Measurements from ENCODE around the gene MGAT5B.

The MGAT5B gene

GRCh38 chr17:76946772-76947135 lies 78.5 kb downstream of the MGAT5B start:
- no peak for TF ChIP-seq CTCF (IDR thresholded peaks at IDR 0.05; ENCODE audit: low read length, missing control alignments)
- no peak overlapping the region for H3K4me3 ChIP-seq (replicated peaks; ENCODE audit: low read depth, low read length)

GRCh38 chr17:76947309-76947708 lies 79.1 kb downstream of the MGAT5B start:
- DNase-seq (ENCODE audit: low read depth), result no peak
- no peak overlapping the region for H3K4me3 ChIP-seq (replicated peaks; ENCODE audit: low read depth, low read length)
- no peak for TF ChIP-seq CTCF (IDR thresholded peaks at IDR 0.05; ENCODE audit: low read length, missing control alignments)

More at GRCh38 chr17:76946772-76947135, 78.5 kb downstream of the MGAT5B start:
- DNase-seq (ENCODE audit: low read depth), result no peak

- no peak for TF ChIP-seq CTCF (IDR thresholded peaks at IDR 0.05; ENCODE audit: low read length, missing control alignments)
- DNase-seq (ENCODE audit: low read depth), result no peak
- H3K4me3 ChIP-seq (replicated peaks; ENCODE audit: low read depth, low read length), result no peak overlapping the region
These were observed 79.6 kb downstream of the MGAT5B start for GRCh38 chr17:76947771-76948170.

- DNase-seq (ENCODE audit: low read depth), result no peak
- no peak overlapping the region for H3K4me3 ChIP-seq (replicated peaks; ENCODE audit: low read depth, low read length)
- no peak for TF ChIP-seq CTCF (IDR thresholded peaks at IDR 0.05; ENCODE audit: low read length, missing control alignments)
These were observed 80.1 kb downstream of the MGAT5B start for GRCh38 chr17:76948301-76948700.

- DNase-seq (ENCODE audit: low read depth), result no peak
- TF ChIP-seq CTCF (IDR thresholded peaks at IDR 0.05; ENCODE audit: low read length, missing control alignments), result no peak
- H3K4me3 ChIP-seq (replicated peaks; ENCODE audit: low read depth, low read length), result no peak overlapping the region
These were observed 80.6 kb downstream of the MGAT5B start for GRCh38 chr17:76948726-76949342.

- DNase-seq (ENCODE audit: low read depth), result no peak
- no peak overlapping the region for H3K4me3 ChIP-seq (replicated peaks; ENCODE audit: low read depth, low read length)
- no peak for TF ChIP-seq CTCF (IDR thresholded peaks at IDR 0.05; ENCODE audit: low read length, missing control alignments)
These were observed 81.9 kb downstream of the MGAT5B start for GRCh38 chr17:76949913-76950695.
